Neural progenitor cell (in vitro differentiated cells): Measurements from ENCODE around the gene ARL6IP1. TPM values are rescaled to one million over a fixed set of nuclear protein-coding genes. Genes with fewer than 3 reads are reported as not detected.
"Not testable (repeated sequence)": the region's sequence is repeated elsewhere in the genome, so short reads cannot be mapped to it uniquely, and the experiment has no call there.

Source experiments
- DNase-seq: peaks from one replicate; pipeline ENCODE4 v3.0.0-alpha.2; 2016; ENCODE audit warnings: low spot score
- H2AFZ ChIP-seq: fragments of 200-600 bp; sonication (generic); replicated peaks from 2 replicates; pipeline ENCODE4 v1.6.1; 2016; ENCODE audit warnings: antibody characterized with exemption
- H3F3A ChIP-seq: fragments of 200-600 bp; sonication (generic); 2 replicates; pipeline ENCODE4 v1.6.1; 2016; ENCODE audit warnings: antibody characterized with exemption, low read depth
- H3K27ac ChIP-seq: fragments of 200-600 bp; sonication (generic); 2 replicates; pipeline ENCODE4 v1.5.1; 2016; ENCODE audit warnings: mild to moderate bottlenecking
- H3K27me3 ChIP-seq: fragments of 200-600 bp; sonication (generic); 2 replicates; pipeline ENCODE4 v1.6.1; 2016; ENCODE audit warnings: mild to moderate bottlenecking, moderate library complexity
- H3K36me3 ChIP-seq: fragments of 200-600 bp; sonication (generic); 2 replicates; pipeline ENCODE4 v1.5.1; 2016
- H3K4me1 ChIP-seq: fragments of 200-600 bp; sonication (generic); 2 replicates; pipeline ENCODE4 v1.6.1; 2016; ENCODE audit warnings: mixed run types
- H3K4me2 ChIP-seq: fragments of 200-600 bp; sonication (generic); 2 replicates; pipeline ENCODE4 v1.6.1; 2016
- H3K4me3 ChIP-seq: fragments of 200-600 bp; sonication (generic); 2 replicates; pipeline ENCODE4 v1.5.1; 2016
- H3K79me2 ChIP-seq: fragments of 200-600 bp; sonication (generic); 2 replicates; pipeline ENCODE4 v1.6.1; 2016; ENCODE audit warnings: low read depth
- H3K9ac ChIP-seq: fragments of 200-600 bp; sonication (generic); 2 replicates; pipeline ENCODE4 v1.6.1; 2016
- H3K9me3 ChIP-seq: fragments of 200-600 bp; sonication (generic); 2 replicates; pipeline ENCODE4 v1.5.1; 2016; ENCODE audit warnings: low read depth
- H4K20me1 ChIP-seq: fragments of 200-600 bp; sonication (generic); 2 replicates; pipeline ENCODE4 v1.6.1; 2016; ENCODE audit warnings: low read depth
- H3K27ac Mint-ChIP-seq: 3 replicates; pipeline ENCODE4 v1.8.0; 2021; ENCODE audit warnings: mixed read lengths
- H3K27me3 Mint-ChIP-seq: 2 replicates; pipeline ENCODE4 v1.8.0; 2022; ENCODE audit warnings: low read depth, mild to moderate bottlenecking, inconsistent platforms, moderate library complexity, mixed read lengths; ENCODE audit not compliant: insufficient read depth
- H3K36me3 Mint-ChIP-seq: 3 replicates; pipeline ENCODE4 v1.8.0; 2021; ENCODE audit warnings: mixed read lengths
- H3K4me1 Mint-ChIP-seq: 3 replicates; pipeline ENCODE4 v1.8.0; 2021; ENCODE audit warnings: mixed read lengths
- H3K4me3 Mint-ChIP-seq: 3 replicates; pipeline ENCODE4 v1.8.0; 2021; ENCODE audit warnings: mild to moderate bottlenecking, moderate library complexity, mixed read lengths
- H3K9me3 Mint-ChIP-seq: 3 replicates; pipeline ENCODE4 v1.8.0; 2020; ENCODE audit warnings: mixed read lengths
- total RNA-seq: library from RNA; depleted of rRNA; stranded (reverse); fragments of >200 nt; gene quantifications from 2 replicates; pipeline ENCODE4 v1.2.3, GENCODE V29; 2015; ENCODE audit warnings: low replicate concordance

Gene ARL6IP1
- total RNA-seq, 1 donor from 2014 or later = 813 TPM

GRCh38 chr16:18777664-18778063 is 23.7 kb downstream of the ARL6IP1 start:
- H3K9ac ChIP-seq, H3K4me1 ChIP-seq, H3K4me1 Mint-ChIP-seq, H4K20me1 ChIP-seq, H3K4me3 Mint-ChIP-seq, H3K4me3 ChIP-seq, H3K9me3 Mint-ChIP-seq, H3K36me3 ChIP-seq, H3K4me2 ChIP-seq, H3K27me3 ChIP-seq, H3K27me3 Mint-ChIP-seq, H3K9me3 ChIP-seq, H3K79me2 ChIP-seq, H3K36me3 Mint-ChIP-seq, H3K27ac ChIP-seq, H3K27ac Mint-ChIP-seq, H3F3A ChIP-seq, H2AFZ ChIP-seq, DNase-seq: not testable (repeated sequence)

GRCh38 chr16:18776334-18776733 is 25.0 kb downstream of the ARL6IP1 start:
- H3K4me3 Mint-ChIP-seq, H3K9me3 Mint-ChIP-seq, H2AFZ ChIP-seq, H3K9me3 ChIP-seq, H3K4me1 ChIP-seq, H3K79me2 ChIP-seq, H3K27ac ChIP-seq, H3K4me2 ChIP-seq, H3K36me3 ChIP-seq, H3K27me3 ChIP-seq, H3K27ac Mint-ChIP-seq, H4K20me1 ChIP-seq, H3K9ac ChIP-seq, H3K4me3 ChIP-seq, H3K4me1 Mint-ChIP-seq, DNase-seq, H3K27me3 Mint-ChIP-seq, H3F3A ChIP-seq, H3K36me3 Mint-ChIP-seq: not testable (repeated sequence)

DNA sequence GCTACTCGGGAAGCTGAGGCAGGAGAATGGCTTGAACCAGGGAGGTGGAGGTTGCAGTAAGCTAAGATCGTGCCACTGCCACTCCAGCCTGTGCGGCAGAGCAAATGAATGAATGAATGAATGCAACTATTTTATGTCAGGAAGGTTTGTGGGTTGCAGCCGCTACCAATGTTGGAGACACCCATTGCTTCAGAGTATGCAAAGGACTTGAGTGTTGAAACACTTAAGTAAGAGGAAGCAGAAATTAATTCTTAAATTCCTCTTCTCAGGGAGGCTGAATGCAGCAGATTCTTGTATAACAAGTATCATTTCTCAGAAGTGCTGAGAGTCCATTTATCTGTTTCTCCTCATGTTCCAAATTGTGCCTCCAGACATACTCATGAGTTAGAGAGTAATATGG is 26.7 kb downstream of the ARL6IP1 start:
- H3K4me3 Mint-ChIP-seq, H3K27me3 Mint-ChIP-seq, H3K9ac ChIP-seq: not testable (repeated sequence)

DNA sequence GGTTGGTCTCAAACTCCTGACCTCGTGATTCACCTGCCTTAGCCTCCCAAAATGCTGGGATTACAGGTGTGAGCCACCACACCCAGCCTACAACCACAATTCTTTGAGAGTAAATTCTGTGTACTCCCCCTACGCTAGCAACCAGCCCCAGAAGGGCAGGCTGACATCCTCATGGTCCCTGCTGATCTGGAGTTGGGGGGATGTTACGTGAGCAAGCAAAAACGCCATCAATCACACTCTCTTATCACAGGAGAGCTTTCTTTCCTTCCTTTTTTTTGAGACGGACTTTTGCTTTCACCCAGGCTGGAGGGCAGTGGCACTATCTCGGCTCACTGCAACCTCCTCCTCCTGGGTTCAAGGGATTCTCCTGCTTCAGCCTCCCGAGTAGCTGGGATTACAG is 29.2 kb downstream of the ARL6IP1 start:
- not testable (repeated sequence) for H3F3A ChIP-seq, H3K36me3 ChIP-seq, DNase-seq, H3K9ac ChIP-seq, H3K27ac ChIP-seq, H3K27me3 Mint-ChIP-seq, H2AFZ ChIP-seq, H3K36me3 Mint-ChIP-seq, H3K4me3 ChIP-seq, H3K27me3 ChIP-seq, H3K27ac Mint-ChIP-seq, H3K9me3 ChIP-seq, H3K4me3 Mint-ChIP-seq, H3K4me1 ChIP-seq, H3K4me2 ChIP-seq, H4K20me1 ChIP-seq, H3K4me1 Mint-ChIP-seq, H3K79me2 ChIP-seq, H3K9me3 Mint-ChIP-seq

More for the DNA sequence above, 26.7 kb downstream of the ARL6IP1 start:
- H3K9me3 ChIP-seq, H3K4me3 ChIP-seq, H3K27me3 ChIP-seq, H2AFZ ChIP-seq, H3K27ac ChIP-seq, H3K4me1 ChIP-seq, H3K36me3 Mint-ChIP-seq, H3K27ac Mint-ChIP-seq, H3K4me1 Mint-ChIP-seq, H3K9me3 Mint-ChIP-seq, H3K36me3 ChIP-seq, H4K20me1 ChIP-seq, DNase-seq, H3K79me2 ChIP-seq, H3K4me2 ChIP-seq, H3F3A ChIP-seq: not testable (repeated sequence)

GRCh38 chr16:18770336-18770962 is 30.9 kb downstream of the ARL6IP1 start:
- H2AFZ ChIP-seq, H3K9me3 Mint-ChIP-seq, H3F3A ChIP-seq: not testable (repeated sequence)

DNA sequence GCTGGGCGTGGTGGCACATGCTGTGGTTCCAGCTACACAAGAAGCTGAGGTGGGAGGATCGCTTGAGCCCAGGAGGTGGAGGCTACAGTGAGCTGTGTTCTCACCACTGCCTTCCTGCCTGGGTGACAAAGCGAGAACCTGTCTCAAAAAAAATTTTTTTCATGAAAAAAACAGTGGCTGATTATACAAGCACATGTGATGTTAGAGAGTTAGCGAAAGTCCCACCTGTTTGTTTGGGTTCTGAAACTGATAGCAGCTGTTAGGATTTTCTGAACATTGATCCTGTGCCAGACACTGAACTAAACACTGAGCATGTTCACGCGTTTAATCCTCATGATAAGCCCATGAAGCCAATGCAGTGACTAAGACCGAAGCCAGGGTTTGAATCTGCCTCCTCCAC is 34.1 kb downstream of the ARL6IP1 start:
- not testable (repeated sequence) for H3K27ac Mint-ChIP-seq, H3K27me3 ChIP-seq, H3K79me2 ChIP-seq, H3K36me3 ChIP-seq, H2AFZ ChIP-seq, DNase-seq, H3K9me3 ChIP-seq, H3K9ac ChIP-seq, H3K36me3 Mint-ChIP-seq, H3K27ac ChIP-seq, H3K27me3 Mint-ChIP-seq, H3K4me2 ChIP-seq, H3K4me1 ChIP-seq, H4K20me1 ChIP-seq, H3K4me3 ChIP-seq, H3K4me3 Mint-ChIP-seq, H3F3A ChIP-seq, H3K4me1 Mint-ChIP-seq, H3K9me3 Mint-ChIP-seq

More at GRCh38 chr16:18770336-18770962, 30.9 kb downstream of the ARL6IP1 start:
- not testable (repeated sequence) for H3K9me3 ChIP-seq, H3K9ac ChIP-seq, H3K27me3 Mint-ChIP-seq, H3K27ac Mint-ChIP-seq, H3K4me3 ChIP-seq, H3K36me3 Mint-ChIP-seq, H3K27me3 ChIP-seq, DNase-seq, H4K20me1 ChIP-seq, H3K79me2 ChIP-seq, H3K4me2 ChIP-seq, H3K4me1 Mint-ChIP-seq, H3K36me3 ChIP-seq, H3K27ac ChIP-seq, H3K4me3 Mint-ChIP-seq, H3K4me1 ChIP-seq

GRCh38 chr16:18762713-18763112 is 38.6 kb downstream of the ARL6IP1 start:
- not testable (repeated sequence) for H3K27ac Mint-ChIP-seq, H3K4me1 Mint-ChIP-seq, H3K9me3 Mint-ChIP-seq, H2AFZ ChIP-seq, H3K4me3 Mint-ChIP-seq, H3K27ac ChIP-seq, DNase-seq, H4K20me1 ChIP-seq, H3K9me3 ChIP-seq, H3K4me1 ChIP-seq, H3K36me3 ChIP-seq, H3K27me3 Mint-ChIP-seq, H3K9ac ChIP-seq, H3K36me3 Mint-ChIP-seq, H3K27me3 ChIP-seq, H3K79me2 ChIP-seq, H3F3A ChIP-seq, H3K4me2 ChIP-seq, H3K4me3 ChIP-seq
